Keratinocyte (primary cell): ENCODE data around the gene SETD2.

ENCODE experiments used
- EZH2 ChIP-seq: IDR thresholded peaks from one replicate; pipeline ENCODE4 v1.6.1; 2012; ENCODE audit warnings: inconsistent platforms, mild to moderate bottlenecking, low read length, moderate library complexity
- TF ChIP-seq, protein P1 (sequence below), 3 experiments: IDR thresholded peaks in 1 of 3; conservative IDR thresholded peaks in 1 of 3; optimal IDR thresholded peaks in 1 of 3; 2 replicates in 2 of 3; 3 replicates in 1 of 3; pipeline versions ENCODE3 to v1.5.1; 2011; ENCODE audit warnings: low read length in 3 of 3, mild to moderate bottlenecking in 3 of 3, moderate library complexity in 2 of 3, control low read depth in 1 of 3, inconsistent platforms in 1 of 3; ENCODE audit not compliant: insufficient read depth in 2 of 3; ENCODE audit errors: extremely low read depth in 1 of 3

DNA sequence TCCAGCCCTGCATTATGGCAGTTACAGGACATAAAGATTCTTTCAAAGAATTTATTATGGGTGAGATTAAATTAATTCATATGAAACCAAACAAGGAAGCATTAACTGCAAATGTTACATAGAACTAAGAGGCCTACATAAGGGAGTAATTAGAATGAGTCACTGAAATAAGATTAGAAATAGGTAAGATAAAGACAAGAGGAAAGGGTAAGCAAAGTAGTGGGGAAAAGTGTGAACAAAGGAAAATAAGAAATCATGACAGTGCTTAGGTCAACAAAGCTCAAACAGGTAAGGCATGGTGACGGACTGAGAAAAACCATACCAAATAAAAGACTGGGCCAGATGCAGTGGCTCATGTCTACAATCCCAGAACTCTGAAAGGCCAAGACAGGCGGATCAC lies 74.3 kb downstream of the SETD2 start:
- TF ChIP-seq, protein P1, sequence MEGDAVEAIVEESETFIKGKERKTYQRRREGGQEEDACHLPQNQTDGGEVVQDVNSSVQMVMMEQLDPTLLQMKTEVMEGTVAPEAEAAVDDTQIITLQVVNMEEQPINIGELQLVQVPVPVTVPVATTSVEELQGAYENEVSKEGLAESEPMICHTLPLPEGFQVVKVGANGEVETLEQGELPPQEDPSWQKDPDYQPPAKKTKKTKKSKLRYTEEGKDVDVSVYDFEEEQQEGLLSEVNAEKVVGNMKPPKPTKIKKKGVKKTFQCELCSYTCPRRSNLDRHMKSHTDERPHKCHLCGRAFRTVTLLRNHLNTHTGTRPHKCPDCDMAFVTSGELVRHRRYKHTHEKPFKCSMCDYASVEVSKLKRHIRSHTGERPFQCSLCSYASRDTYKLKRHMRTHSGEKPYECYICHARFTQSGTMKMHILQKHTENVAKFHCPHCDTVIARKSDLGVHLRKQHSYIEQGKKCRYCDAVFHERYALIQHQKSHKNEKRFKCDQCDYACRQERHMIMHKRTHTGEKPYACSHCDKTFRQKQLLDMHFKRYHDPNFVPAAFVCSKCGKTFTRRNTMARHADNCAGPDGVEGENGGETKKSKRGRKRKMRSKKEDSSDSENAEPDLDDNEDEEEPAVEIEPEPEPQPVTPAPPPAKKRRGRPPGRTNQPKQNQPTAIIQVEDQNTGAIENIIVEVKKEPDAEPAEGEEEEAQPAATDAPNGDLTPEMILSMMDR (optimal IDR thresholded peaks at IDR 0.05 in 1 of 3, IDR thresholded peaks at IDR 0.05 in 1 of 3, conservative IDR thresholded peaks at IDR 0.05 in 1 of 3; ENCODE audit: extremely low read depth in 1 of 3, insufficient read depth in 2 of 3, low read length in 3 of 3): no peak
- no peak for TF ChIP-seq EZH2
